ENCODE measurements around the gene TRA2B.

TRA2B gene

GRCh38 chr3:185937689-185938374 is at the start of gene TRA2B:
Gene TRA2B (minus strand): TSS chr3:185938014. CDS start chr3:185937860, 154 bp downstream.
- DNase-seq (ENCODE audit: low spot score): peak; percentile 97

DNA sequence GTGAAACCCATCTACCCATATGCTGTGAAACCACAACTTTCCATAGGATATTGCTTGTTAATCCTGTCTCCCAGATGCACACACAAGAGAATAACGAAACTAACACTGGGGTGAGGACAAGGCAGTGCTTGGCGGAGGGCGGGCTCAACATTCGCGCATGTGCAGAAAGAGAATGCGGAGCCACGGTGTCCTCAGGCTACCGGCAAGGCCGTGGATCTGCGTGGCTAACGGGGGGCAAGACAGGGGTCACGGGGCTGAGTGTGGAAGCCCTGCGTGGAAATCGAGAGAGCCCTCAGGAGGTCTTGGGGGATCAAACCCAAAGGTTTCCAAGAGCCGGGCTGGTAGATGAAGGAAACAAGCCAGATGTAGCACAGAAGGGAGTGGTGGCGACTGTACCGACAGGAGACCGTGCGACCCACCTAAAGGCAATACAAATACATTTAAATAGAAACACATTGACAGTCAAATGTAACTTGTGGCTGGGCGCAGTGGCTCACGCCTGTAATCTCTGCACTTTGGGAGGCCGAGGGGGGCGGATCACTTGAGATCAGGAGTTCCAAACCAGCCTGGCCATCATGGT is 48.5 kb upstream of the TRA2B start:
- no peak for DNase-seq (ENCODE audit: low spot score)

GRCh38 chr3:185984203-185984602 is 46.4 kb upstream of the TRA2B start:
- DNase-seq (ENCODE audit: low spot score): no peak

DNA sequence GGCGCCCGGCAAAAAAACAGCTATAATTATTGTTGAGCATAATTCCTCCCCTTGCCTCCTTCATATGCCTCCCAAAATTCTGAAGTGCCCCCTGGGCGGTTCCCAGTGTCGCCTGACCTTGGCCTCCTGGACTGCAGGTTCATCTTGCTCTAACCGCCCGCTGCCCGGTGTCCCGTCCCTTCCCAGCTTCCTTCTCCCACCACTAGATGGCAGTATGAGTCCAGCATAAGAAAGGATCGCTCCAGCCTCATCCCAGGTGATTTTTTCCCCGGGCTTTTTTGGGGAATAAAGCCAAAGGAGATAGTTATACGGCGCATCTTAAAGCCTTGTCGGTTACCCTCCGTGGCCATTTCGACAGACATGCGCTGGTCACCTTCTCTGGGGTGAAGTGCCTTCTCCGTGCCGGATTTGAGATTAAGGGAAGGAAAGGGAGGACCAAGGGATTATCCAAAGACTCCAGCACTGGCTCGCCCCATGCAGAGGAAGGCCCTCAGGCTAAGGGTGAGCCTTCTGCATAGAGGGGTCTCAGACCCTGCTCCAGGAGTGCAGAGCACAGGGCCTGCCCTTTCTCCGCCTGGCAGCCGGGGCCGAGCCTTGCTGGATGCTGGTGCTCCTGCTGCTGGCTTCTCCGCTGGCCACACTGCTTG is 45.8 kb upstream of the TRA2B start:
- peak; percentile 67 for DNase-seq (ENCODE audit: low spot score)

GRCh38 chr3:185982632-185983031 is 44.8 kb upstream of the TRA2B start:
- no peak for DNase-seq (ENCODE audit: low spot score)

- DNase-seq (ENCODE audit: low spot score): no peak
Observed at GRCh38 chr3:185981621-185982020, 43.8 kb upstream of the TRA2B start.

- no peak for DNase-seq (ENCODE audit: low spot score)
Observed at GRCh38 chr3:185979721-185980121, 41.9 kb upstream of the TRA2B start.

GRCh38 chr3:185978516-185978915 is 40.7 kb upstream of the TRA2B start:
- DNase-seq (ENCODE audit: low spot score): no peak

DNA sequence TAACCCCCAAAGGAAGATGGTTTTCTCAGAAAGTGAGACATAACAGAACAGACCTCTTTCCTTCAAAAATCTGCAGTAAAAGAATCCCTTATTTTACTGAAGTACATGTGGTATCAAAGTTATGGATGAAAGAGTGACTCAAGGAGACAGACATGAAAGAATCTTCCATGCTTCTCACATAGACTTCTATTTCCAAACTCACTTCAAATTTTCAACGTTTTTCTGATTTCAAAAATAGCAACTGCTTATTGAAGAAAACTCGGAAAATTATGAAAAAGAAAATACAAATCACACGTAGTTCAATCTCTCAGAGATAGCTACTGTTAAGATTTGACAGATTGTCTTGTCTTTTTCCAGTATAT is 39.8 kb upstream of the TRA2B start:
- no peak for DNase-seq (ENCODE audit: low spot score)

DNA sequence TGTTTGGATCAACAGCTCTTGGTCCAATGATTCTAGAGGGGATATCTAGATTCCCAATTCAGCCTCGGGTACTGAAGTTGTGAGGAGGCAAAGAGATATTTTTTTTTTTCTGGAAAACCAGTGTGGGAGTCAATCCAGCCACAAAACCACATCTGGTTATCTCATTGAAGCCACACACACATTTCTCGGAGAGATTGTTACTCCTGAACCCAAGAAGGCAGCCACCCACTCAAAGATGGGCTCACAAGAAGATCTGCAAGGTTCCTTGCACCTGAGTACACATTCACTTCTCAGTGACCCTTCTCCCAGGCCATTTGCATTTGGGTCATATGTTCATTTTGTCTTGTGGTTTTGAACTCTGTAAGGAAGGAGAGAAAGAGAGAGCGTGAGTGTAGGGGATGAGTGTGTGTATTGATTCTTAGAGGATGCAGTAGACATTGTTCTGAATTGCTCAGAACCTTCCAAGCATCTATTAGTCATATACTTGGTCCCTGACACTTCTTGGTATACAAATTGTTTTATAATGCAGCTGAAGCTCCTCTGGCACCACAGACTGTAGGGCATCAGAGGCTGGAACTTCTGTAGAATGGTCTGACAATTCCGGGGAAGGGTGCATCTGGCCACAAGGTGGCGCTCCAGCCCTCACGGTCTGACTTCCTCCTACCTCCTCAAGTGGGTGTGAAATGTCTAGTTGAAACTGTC is 39.3 kb upstream of the TRA2B start:
- peak; percentile 72 for DNase-seq (ENCODE audit: low spot score)

GRCh38 chr3:185976100-185976499 is 38.3 kb upstream of the TRA2B start:
- DNase-seq (ENCODE audit: low spot score): no peak

GRCh38 chr3:185971579-185971978 is 33.8 kb upstream of the TRA2B start:
- DNase-seq (ENCODE audit: low spot score): no peak

DNA sequence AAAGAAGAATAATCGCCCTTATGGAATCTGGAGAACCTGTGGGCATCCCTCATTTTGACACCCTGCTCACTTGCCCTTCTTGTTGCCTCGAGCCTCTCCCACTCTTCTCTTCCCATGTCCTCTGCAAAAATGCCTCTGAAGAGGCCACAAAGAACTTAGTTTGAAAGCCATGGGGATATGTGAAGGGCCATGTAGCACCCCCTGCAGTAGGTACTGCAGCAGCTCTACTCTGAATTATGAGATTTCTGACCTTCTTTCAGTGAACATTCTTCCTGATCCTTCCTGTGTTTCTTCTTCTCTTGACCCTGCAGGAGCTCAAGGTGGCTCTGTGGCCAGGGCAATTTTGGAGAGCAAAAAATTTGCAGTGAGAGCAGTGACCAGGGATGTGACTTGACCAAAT is 30.4 kb upstream of the TRA2B start:
- DNase-seq (ENCODE audit: low spot score): no peak

DNA sequence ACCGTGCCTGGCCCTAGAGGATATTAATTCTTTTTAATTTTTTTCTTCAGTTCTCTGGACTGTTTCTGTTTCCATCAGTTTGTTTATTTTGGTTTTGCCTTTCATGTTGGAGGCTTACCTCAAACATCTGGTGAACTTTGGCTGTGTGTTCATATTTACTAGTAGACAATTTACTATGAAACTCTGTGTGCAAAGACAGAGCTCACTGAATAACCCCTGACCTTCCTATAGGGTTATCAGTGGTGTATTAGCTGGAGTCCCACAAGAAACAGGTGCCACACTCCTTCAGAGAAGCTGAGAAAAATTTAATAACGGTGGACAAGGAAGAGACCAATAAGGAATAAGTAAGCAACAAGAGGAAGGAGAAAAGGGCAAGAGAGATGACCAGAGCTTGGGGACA is 28.8 kb upstream of the TRA2B start:
- DNase-seq (ENCODE audit: low spot score): no peak

DNA sequence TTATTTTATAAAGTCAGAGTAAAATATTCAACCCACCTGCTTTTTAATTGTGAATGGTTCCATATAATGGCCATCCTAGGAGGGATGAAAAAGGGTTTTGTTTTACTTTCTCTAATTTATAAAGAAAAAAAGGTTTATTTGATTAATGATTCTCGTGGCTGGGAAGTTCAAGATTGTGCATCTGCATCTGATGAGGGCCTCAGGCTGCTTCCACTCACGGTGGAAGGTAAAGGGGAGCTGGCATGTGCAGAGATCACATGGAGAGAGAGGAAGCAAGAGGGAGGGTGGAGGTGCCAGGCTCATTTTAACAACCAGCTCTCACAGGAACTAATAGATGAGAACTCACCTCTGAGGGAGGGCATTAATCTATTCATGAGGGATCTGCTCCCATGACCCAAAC is 27.7 kb upstream of the TRA2B start:
- no peak for DNase-seq (ENCODE audit: low spot score)

DNA sequence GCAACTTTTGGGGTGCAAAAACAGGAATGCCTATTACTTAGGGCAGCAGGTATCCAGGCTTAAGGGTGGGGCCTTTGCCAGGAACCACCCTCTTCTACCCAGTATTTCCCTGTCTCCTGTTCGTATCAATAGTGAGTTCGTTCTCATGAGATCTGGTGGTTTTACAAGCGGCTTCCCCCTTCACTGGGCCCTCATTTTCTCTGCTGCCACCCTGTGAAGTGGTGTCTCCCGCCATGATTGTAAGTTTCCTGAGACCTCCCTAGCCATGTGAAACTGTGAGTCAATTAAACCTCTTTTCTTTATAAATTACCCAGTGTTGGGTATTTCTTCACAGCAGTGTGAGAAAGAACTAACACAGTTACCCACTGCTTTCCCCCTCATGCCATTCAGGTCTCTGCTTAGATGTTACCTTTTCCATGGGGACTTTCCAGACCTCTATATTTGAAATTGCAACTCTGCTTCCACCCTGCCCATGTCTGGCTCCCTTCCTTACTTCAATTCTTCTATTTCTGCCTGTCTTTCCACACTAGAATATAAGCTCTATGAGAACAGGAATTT is 23.9 kb upstream of the TRA2B start:
- DNase-seq (ENCODE audit: low spot score): no peak

DNA sequence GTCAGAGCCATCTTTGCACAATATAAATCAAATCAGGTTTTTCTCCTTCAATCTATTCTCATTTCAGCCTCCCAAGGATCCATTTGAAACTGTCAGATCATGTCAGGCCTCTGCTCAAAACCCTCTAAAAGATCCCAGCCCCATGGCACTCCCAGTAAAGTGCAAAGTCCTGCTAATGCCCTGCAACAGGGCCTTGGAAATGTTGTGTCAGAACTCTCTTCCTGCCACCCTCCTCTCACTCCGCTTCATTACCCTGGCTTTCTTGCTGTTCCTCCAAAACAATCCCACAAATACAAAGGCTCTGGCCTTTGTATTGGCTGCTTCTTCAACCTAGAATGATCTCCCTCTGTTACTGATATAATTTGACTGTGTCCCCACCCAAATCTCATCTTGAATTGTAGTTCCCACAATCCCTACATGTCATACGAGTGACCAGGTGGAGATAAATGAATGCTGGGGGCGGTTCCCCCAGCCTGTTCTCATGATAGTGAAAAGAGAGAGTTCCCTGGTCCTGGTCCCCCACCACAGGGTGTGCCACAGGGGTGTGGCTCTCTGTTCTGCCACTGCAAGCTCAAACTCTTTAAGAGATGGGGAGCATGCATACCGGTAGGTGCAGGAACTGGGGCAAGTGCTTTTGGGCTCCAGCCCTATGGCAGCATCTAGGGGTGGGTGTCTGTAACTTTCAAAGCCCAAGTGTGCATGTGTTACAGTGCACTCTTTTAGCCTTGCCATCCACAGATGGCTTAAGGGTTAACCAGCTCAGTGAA is 22.9 kb upstream of the TRA2B start:
- DNase-seq (ENCODE audit: low spot score): no peak

DNA sequence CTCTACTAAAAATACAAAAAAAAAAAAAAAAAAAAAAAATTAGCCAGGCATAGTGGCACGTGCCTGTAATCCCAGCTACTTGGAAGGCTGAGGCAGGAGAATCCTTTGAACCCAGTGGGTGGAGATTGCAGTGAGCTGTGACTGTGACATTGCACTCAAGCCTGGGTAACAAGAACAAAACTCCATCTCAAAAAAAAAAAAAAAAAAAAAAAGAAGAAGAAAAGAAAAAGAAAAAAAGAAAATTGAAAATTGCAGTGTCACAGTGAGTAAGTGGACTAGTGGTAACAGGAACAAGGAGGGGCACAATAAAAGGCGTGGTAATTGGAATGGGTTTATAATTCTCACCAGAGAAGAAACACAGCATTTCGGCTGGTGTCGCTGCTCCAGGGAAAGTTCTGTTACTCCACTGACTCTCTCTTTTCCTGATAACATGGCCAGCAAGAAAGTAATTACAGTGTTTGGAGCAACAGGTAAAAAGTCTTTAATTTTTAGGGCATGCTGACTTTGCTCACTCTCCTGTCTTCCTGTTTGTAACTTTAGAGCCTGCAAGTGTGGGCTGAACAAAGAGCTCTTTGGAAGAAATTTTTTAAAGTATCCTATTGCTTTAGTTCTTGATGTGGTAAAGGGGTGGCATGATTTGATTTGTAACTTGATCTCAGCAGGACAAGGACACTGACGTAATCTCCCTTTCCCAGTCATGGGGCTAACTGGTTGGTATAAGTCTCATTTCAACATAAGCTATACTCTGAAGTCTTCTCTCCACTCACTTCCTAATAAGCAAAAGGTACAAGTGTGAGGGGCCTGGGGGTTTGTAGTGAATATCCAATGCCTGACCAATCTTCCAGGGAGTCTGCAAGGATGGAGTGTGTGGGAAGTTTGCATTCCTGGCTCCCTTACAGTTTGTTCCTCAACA is 22.1 kb upstream of the TRA2B start:
- DNase-seq (ENCODE audit: low spot score): no peak

DNA sequence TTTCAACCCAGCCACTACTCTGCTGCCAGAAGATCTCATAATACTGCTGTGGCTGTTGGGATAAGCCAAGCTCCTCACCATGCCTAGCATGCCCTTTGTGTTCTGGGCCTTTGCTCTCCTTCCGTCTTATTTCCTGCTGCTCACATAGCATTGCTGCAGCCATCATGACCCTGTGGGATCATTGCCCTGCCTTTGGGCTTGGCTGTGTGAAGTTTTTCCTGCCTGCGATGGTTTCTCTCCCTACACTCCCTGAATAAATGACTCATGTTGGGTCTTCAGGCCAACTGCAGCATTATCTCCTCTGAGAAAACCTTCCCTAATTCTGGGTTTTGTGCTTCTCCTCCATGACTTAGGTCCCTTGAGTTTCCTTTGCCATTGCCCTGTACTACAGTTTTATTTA is 20.8 kb upstream of the TRA2B start:
- DNase-seq (ENCODE audit: low spot score): no peak

GRCh38 chr3:185956244-185956643 is 18.4 kb upstream of the TRA2B start:
- DNase-seq (ENCODE audit: low spot score): no peak

GRCh38 chr3:185954366-185954723 is 16.5 kb upstream of the TRA2B start:
- no peak for DNase-seq (ENCODE audit: low spot score)

Data from germinal center (tissue), 1 donor.